ENCODE results near the gene GRID2. TPM values are rescaled to one million over a fixed set of nuclear protein-coding genes. Genes with fewer than 3 reads are reported as not detected.
"Not testable (repeated sequence)": the region's sequence is repeated elsewhere in the genome, so short reads cannot be mapped to it uniquely, and the experiment has no call there.

GRID2 gene
- total RNA-seq, 1 experiment from 2014 or later: not detected

DNA sequence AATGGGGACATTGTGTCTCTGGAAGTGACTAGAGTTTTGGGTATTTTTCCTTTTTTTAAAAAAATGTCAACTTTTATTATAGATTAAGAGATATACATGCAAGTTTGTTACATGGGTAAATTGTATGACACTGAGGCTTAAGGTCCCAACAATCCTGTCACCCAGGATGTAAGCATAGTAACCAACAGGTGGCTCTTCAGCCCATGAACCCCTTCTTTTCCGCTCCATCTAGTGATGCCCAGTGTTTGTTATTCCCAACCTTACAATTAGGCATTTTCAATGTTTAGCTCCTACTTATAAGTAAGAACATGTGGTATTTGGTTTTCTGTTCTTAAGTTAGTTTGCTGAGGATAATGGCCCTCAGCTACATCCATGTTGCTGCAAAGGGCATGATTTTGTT lies 102.7 kb downstream of the GRID2 start:
- Mint-ChIP-seq H3K4me1 (ENCODE audit: insufficient read depth, unreplicated experiment) (no peaks in the 10 kb centered on the region), H3K27ac (ENCODE audit: low read depth, unreplicated experiment) (no peak overlapping the region), H3K9me3 (ENCODE audit: unreplicated experiment) (no peaks in the 10 kb centered on the region), H3K27me3 (ENCODE audit: insufficient read depth, unreplicated experiment) (no peaks in the 10 kb centered on the region), H3K36me3 (ENCODE audit: insufficient read depth, unreplicated experiment) (no peaks in the 10 kb centered on the region), H3K4me3 (ENCODE audit: unreplicated experiment) (no peak overlapping the region)
- POLR2A ChIA-PET: no interaction called here
- TF ChIP-seq, protein P1, sequence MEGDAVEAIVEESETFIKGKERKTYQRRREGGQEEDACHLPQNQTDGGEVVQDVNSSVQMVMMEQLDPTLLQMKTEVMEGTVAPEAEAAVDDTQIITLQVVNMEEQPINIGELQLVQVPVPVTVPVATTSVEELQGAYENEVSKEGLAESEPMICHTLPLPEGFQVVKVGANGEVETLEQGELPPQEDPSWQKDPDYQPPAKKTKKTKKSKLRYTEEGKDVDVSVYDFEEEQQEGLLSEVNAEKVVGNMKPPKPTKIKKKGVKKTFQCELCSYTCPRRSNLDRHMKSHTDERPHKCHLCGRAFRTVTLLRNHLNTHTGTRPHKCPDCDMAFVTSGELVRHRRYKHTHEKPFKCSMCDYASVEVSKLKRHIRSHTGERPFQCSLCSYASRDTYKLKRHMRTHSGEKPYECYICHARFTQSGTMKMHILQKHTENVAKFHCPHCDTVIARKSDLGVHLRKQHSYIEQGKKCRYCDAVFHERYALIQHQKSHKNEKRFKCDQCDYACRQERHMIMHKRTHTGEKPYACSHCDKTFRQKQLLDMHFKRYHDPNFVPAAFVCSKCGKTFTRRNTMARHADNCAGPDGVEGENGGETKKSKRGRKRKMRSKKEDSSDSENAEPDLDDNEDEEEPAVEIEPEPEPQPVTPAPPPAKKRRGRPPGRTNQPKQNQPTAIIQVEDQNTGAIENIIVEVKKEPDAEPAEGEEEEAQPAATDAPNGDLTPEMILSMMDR (IDR thresholded peaks at IDR 0.05; ENCODE audit: unreplicated experiment): no peak
- intact Hi-C loops (cut with micrococcal nuclease): no loop called here
- DNase-seq (ENCODE audit: unreplicated experiment): no peak
- no TSS peak for BruUV-seq (replicated peaks)
- CTCF ChIA-PET: no interaction called here

- CTCF ChIA-PET: interaction anchor here (1.4 kb wide), 1 partner anchor 11 kb away, joined by 3 read pairs; no protein-coding TSS in a partner anchor
- no peak for DNase-seq (ENCODE audit: unreplicated experiment)
- Mint-ChIP-seq H3K4me3 (ENCODE audit: unreplicated experiment) (no peak overlapping the region), H3K36me3 (ENCODE audit: insufficient read depth, unreplicated experiment) (no peaks in the 10 kb centered on the region), H3K4me1 (ENCODE audit: insufficient read depth, unreplicated experiment) (no peaks in the 10 kb centered on the region), H3K27ac (ENCODE audit: low read depth, unreplicated experiment) (no peak overlapping the region), H3K9me3 (ENCODE audit: unreplicated experiment) (no peaks in the 10 kb centered on the region), H3K27me3 (ENCODE audit: insufficient read depth, unreplicated experiment) (no peaks in the 10 kb centered on the region)
- TF ChIP-seq, protein P1 (IDR thresholded peaks at IDR 0.05; ENCODE audit: unreplicated experiment): no peak
- POLR2A ChIA-PET: no interaction called here
- intact Hi-C loops (cut with micrococcal nuclease): no loop called here
- BruUV-seq (replicated peaks): no TSS peak
Observed at GRCh38 chr4:92421920-92422319, 118.2 kb downstream of the GRID2 start.

GRCh38 chr4:92433272-92433758 lies 129.5 kb downstream of the GRID2 start:
- no peak overlapping the region for H3K27ac Mint-ChIP-seq (ENCODE audit: low read depth, unreplicated experiment)
- TF ChIP-seq, protein P1 (IDR thresholded peaks at IDR 0.05; ENCODE audit: unreplicated experiment): no peak
- ChIA-PET POLR2A (no interaction called here), CTCF (interaction anchor here (0.7 to 1.1 kb wide), 2 partner anchors 12 to 47 kb away, joined by 3 read pairs; no protein-coding TSS in a partner anchor)
- H3K9me3 Mint-ChIP-seq (ENCODE audit: unreplicated experiment): peaks cover 21% of the 10 kb centered on the region
- no TSS peak for BruUV-seq (replicated peaks)
- H3K36me3 Mint-ChIP-seq (ENCODE audit: insufficient read depth, unreplicated experiment): no peaks in the 10 kb centered on the region
- no peaks in the 10 kb centered on the region for H3K27me3 Mint-ChIP-seq (ENCODE audit: insufficient read depth, unreplicated experiment)
- intact Hi-C loops (cut with micrococcal nuclease): no loop called here
- no peak overlapping the region for H3K4me3 Mint-ChIP-seq (ENCODE audit: unreplicated experiment)
- peaks cover 5% of the 10 kb centered on the region for H3K4me1 Mint-ChIP-seq (ENCODE audit: insufficient read depth, unreplicated experiment)
- no peak for DNase-seq (ENCODE audit: unreplicated experiment)

DNA sequence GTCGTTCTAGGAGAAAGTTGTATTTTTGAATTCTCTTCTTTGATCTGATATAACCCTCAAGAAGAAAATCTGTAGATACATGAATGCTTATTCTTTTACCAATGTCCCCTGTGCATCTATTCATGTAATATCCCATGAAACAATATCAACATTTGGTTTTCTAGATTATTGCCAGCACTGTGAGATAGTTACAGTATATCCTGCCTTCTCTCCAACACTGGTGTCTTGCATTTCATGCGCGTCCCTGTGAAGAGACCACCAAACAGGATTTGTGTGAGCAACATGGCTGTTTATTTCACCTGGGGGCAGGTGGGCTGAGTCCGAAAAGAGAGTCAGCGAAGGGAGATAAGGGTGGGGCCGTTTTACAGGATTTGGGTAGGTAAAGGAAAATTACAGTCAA lies 135.0 kb downstream of the GRID2 start:
- H3K9me3 Mint-ChIP-seq (ENCODE audit: unreplicated experiment): peaks cover 14% of the 10 kb centered on the region
- POLR2A ChIA-PET; H3K36me3 Mint-ChIP-seq (ENCODE audit: insufficient read depth, unreplicated experiment); H3K27ac Mint-ChIP-seq (ENCODE audit: low read depth, unreplicated experiment); CTCF ChIA-PET; intact Hi-C loops (cut with micrococcal nuclease); BruUV-seq (replicated peaks); H3K27me3 Mint-ChIP-seq (ENCODE audit: insufficient read depth, unreplicated experiment); DNase-seq (ENCODE audit: unreplicated experiment); H3K4me1 Mint-ChIP-seq (ENCODE audit: insufficient read depth, unreplicated experiment); H3K4me3 Mint-ChIP-seq (ENCODE audit: unreplicated experiment): not testable (repeated sequence)

GRCh38 chr4:92442131-92442530 lies 138.4 kb downstream of the GRID2 start:
- H3K9me3 Mint-ChIP-seq (ENCODE audit: unreplicated experiment): peaks cover 14% of the 10 kb centered on the region
- BruUV-seq (replicated peaks); intact Hi-C loops (cut with micrococcal nuclease); H3K27me3 Mint-ChIP-seq (ENCODE audit: insufficient read depth, unreplicated experiment); DNase-seq (ENCODE audit: unreplicated experiment); CTCF ChIA-PET; POLR2A ChIA-PET; H3K36me3 Mint-ChIP-seq (ENCODE audit: insufficient read depth, unreplicated experiment); H3K4me3 Mint-ChIP-seq (ENCODE audit: unreplicated experiment); H3K4me1 Mint-ChIP-seq (ENCODE audit: insufficient read depth, unreplicated experiment); H3K27ac Mint-ChIP-seq (ENCODE audit: low read depth, unreplicated experiment): not testable (repeated sequence)

GRCh38 chr4:92444143-92444843 lies 140.5 kb downstream of the GRID2 start:
- POLR2A ChIA-PET; BruUV-seq (replicated peaks); H3K4me1 Mint-ChIP-seq (ENCODE audit: insufficient read depth, unreplicated experiment); intact Hi-C loops (cut with micrococcal nuclease); H3K27me3 Mint-ChIP-seq (ENCODE audit: insufficient read depth, unreplicated experiment); DNase-seq (ENCODE audit: unreplicated experiment); H3K27ac Mint-ChIP-seq (ENCODE audit: low read depth, unreplicated experiment); H3K36me3 Mint-ChIP-seq (ENCODE audit: insufficient read depth, unreplicated experiment); H3K4me3 Mint-ChIP-seq (ENCODE audit: unreplicated experiment); CTCF ChIA-PET: not testable (repeated sequence)
- H3K9me3 Mint-ChIP-seq (ENCODE audit: unreplicated experiment): peaks cover 14% of the 10 kb centered on the region

Measured in MCF 10A (cell line).